Sigmoid colon (tissue), 4 donors: ENCODE results near the gene BTNL9.
"Not testable (repeated sequence)": the region's sequence is repeated elsewhere in the genome, so short reads cannot be mapped to it uniquely, and the experiment has no call there.

ENCODE experiments used
- CTCF ChIP-seq, 4 experiments: fragments of 450-650 bp in 3 of 4; fragments of 200-600 bp in 1 of 4; IDR thresholded peaks; one replicate each; pipeline ENCODE4 v1.5.1; 2016 to 2019; ENCODE audit warnings: antibody characterized with exemption in 4 of 4, mild to moderate bottlenecking in 3 of 4, moderate library complexity in 2 of 4
- EP300 ChIP-seq, 4 donors: sonication (generic); formaldehyde crosslinking; IDR thresholded peaks; one replicate each; pipeline ENCODE4 v1.6.1; 2017; ENCODE audit warnings: antibody characterized with exemption in 4 of 4
- POLR2A ChIP-seq, 2 donors: fragments of 450-650 bp; IDR thresholded peaks; one replicate each; pipeline ENCODE4 v1.6.1; 2016; ENCODE audit warnings: antibody characterized with exemption in 2 of 2, mild to moderate bottlenecking in 2 of 2, moderate library complexity in 2 of 2

GRCh38 chr5:181104259-181104568 lies 64.1 kb downstream of the BTNL9 start:
- not testable (repeated sequence) for TF ChIP-seq CTCF, POLR2A, EP300 (IDR thresholded peaks at IDR 0.05)
